SKM-1 (cell line): ENCODE measurements around the gene KDM2A.

Experiments used
- DNase-seq: peaks from one replicate; lab custom pipeline; 2025; ENCODE audit not compliant: unreplicated experiment; lab: John Stamatoyannopoulos, UW

KDM2A gene

GRCh38 chr11:67256477-67257135 is 137.5 kb downstream of the KDM2A start:
- no peak for DNase-seq

GRCh38 chr11:67260406-67260805 is 141.3 kb downstream of the KDM2A start:
- no peak for DNase-seq

DNA sequence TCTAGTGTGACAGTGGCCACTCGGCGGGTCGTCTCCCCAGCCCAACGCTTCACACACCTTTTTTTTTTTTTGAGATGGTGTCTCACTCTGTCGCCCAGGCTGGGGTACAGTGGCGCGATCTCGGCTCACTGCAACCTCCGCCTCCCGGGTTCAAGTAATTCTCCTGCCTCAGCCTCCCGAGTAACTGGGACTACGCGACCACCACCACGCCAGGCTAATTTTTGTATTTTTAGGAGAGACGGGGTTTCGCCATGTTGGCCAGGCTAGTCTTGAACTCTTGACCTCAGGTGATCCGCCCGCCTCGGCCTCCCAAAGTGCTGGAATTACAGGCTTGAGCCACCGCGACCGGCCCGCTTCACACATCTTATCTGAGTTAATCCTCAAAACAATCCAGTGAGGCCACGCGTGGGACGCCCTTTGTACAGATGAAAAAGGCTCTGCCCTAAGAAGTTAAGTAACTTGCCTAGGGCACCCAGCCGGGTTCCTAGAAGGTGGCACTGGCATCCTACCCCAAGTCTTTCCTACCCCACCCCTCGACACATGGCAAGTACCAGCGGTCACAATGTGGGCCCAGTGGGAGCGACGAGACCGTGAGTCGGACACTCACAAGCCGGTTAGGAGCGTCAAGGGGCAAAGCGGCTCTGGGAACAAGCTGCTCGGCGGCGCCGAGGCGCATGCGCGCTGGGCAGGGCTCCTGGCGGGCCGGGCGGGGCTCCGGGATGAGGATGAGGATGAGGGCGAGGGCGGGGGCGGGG is 142.0 kb downstream of the KDM2A start:
- DNase-seq: peak; percentile 29

DNA sequence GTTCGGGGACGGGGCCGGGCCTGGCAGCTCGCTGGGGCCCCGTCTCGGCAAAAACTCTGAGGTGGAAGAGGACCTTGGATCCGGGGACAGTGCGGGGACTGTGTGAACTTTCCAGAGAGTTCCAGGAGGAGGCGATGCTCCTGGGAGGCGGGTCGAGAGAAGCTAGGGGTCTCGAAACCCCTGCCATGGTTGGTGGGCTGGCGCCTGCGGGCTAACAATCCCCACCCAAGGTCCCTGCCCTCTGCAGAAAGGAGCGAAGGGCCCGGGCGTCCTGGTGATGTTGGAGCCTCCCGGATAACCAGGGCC is 142.5 kb downstream of the KDM2A start:
- DNase-seq: no peak

DNA sequence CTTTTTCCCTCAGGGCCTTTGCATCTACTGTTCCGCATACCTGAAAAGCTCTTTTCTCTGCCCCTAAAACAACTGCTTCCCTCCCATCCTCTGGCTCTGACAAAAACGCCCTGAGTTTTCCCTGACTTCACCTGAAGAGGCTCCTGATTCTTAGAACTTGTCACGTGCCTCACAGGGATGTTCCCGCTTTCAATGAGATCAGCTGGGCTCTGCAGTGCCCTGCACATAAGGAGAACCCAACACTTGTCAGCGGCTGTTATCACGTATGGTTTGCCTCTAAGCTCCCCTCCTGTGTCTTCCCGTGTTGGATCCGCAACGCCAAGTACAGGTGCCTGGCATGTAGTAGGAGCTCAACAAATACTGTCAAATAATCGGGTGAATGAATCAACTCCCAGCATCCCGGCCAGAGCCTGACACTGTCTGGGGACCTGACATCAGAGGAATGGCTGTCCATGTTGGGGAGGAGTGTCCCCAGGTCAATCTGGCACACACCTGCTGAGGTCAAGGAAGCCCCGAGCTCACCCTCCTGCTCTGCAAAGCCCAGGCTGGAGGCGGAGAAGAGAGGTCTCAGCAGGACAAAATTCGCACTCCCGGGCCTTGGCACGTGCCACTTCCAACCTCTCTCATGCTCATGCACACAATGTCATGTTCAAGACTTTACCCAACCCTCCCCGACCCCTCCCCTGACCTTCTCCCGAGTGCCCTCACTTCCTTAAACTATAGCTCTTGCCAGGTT is 143.1 kb downstream of the KDM2A start:
- DNase-seq: no peak

- peak; percentile 86 for DNase-seq
These were observed 143.9 kb downstream of the KDM2A start for GRCh38 chr11:67262731-67263675.

GRCh38 chr11:67264260-67264659 is 145.2 kb downstream of the KDM2A start:
- DNase-seq: no peak

GRCh38 chr11:67264877-67265632 is 146.0 kb downstream of the KDM2A start:
- DNase-seq: no peak

DNA sequence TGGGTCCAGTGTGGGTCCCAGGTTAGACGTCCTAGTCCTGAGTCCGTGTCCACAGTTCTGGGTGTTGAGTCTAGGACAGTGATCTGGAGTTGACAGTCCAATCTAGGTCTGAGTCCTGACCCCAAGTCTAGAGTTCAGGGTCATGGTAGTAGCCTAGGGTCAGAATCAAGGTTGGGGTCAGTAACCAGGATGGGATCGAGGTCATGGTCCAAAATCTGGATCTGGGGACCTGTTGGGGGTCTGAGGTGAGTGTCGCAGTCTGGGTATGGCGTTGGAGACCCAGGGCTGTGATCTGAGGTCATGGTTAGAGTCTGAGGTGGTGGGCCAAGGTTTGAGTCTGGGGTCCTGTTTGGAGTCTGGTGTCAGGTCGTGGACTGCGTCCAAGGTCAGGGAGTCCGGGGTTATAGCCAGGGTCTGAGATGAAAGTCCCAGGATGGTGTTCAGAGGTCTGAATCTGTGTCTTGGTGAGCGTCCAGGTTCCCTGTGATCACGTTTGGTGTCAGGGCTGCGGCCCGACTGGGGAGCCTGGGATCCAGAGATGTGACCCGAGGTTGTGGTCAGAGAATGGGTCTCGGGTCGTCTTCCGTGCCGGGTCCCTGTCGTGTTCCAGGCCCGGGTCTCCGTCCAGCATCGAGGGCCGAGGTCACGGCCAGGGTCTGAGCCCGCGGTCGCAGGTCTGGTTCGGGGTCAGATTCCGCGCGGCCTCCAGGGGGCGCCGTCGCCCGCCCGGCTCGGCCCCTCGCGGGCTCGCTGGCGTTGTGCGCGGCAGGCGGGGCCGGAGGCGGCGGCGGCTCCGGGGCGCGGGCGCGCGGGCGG is 146.8 kb downstream of the KDM2A start:
- DNase-seq: peak; percentile 33

GRCh38 chr11:67266449-67267187 is 147.6 kb downstream of the KDM2A start, which contains the start of gene GRK2:
Gene GRK2 (plus strand): TSS chr11:67266473. CDS start chr11:67266700, 227 bp downstream.
- DNase-seq: no peak

GRCh38 chr11:67267188-67268080 is 148.4 kb downstream of the KDM2A start:
- DNase-seq: no peak

GRCh38 chr11:67268081-67268961 is 149.3 kb downstream of the KDM2A start:
- peak; percentile 86 for DNase-seq

DNA sequence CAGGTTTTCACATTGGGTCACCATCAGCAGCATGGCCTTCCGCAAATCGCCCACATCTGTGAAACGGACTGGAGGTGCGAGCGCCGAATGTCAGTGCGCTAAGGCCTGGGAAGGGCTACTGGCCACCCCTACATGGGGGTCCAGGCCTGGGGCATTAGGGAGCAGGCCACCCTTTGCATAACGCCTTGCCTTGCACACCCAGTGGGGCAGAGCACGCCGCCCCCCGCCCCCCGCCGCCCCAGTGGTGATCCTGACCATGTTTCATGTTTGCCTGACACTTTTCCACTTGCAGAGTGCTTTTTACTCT is 149.9 kb downstream of the KDM2A start:
- DNase-seq: no peak

- no peak for DNase-seq
These were observed 150.6 kb downstream of the KDM2A start for GRCh38 chr11:67269401-67270255.

DNA sequence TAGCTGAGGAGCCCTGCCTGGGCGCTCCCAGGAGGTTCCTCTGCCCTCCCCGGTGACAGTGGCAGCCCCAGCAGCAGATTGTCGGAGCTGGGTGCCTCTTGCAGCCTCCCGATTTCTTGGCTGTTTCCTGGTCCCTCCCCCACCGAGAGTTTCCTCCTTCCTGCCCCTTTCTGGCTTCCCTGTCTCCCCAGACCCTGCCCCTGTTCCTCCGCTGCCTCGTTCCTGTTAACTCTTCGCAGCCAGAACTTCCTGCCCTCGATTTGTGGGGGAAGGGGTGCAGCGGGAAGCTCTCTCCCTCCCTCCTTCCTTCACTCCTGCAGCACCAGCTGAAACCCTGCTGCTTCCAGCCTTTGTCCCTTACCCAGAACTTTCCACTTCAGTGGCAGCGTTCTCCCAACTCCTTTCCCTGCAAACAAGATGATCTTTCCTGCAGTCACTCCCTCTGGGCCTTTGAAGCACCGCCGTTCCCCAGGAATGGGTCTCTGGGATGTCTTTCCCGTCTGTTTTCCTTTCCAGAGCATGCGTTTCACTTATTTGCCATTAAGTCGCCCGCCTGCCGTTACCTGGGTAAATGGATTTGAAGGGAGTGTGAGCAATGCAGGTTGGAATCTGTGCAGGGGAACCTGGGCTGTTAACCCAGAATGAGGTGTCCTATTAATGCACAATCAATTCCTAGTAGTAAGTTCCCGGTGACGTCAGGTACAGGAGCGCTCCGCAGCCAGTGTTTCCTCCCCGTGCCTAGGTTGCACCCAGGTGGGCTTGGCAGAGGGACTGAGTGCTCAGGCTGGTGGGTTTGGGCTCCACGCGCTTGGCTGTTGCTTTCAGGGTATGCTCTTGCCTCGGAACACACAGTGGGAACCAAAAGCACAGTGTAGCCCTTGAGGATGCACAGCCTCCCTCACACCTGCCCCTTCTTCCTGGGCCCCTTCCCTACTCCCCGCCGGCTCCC is 151.5 kb downstream of the KDM2A start:
- peak; percentile 91 for DNase-seq
